H1 (cell line): ENCODE data around the gene A3GALT2. TPM values are rescaled to one million over a fixed set of nuclear protein-coding genes. Genes with fewer than 3 reads are reported as not detected.

Experiments
- CTCF ChIA-PET: fragments of 300-600 bp; sonication (Branson Sonifier 250); formaldehyde crosslinking; loops from one replicate; lab custom pipeline; 2021; ENCODE audit not compliant: partially characterized antibody; lab: Charles Lee
- POLR2A ChIA-PET: fragments of 300-600 bp; sonication (Branson Sonifier 250); formaldehyde crosslinking; loops from one replicate; lab custom pipeline; 2021; ENCODE audit warnings: inconsistent platforms; ENCODE audit not compliant: partially characterized antibody; lab: Charles Lee
- DNase-seq, 2 experiments: peaks; one replicate each; pipeline versions ENCODE4 v3.0.0 to v3.0.0-alpha.2; 2010 to 2022; ENCODE audit warnings: low spot score in 2 of 2, low read depth in 1 of 2, mixed read lengths in 1 of 2
- FAIRE-seq: peaks from 2 replicates; lab custom pipeline; 2011; peaks lifted over from hg19 to GRCh38; lab: Jason Lieb, UNC
- H2AFZ ChIP-seq: 2 replicates; pipeline ENCODE4 v1.8.1; 2012; ENCODE audit warnings: low read length, inconsistent platforms
- H2AK5ac ChIP-seq: 2 replicates; pipeline ENCODE4 v1.6.1; 2013; ENCODE audit warnings: low read depth, low read length
- H2BK120ac ChIP-seq: replicated peaks from 2 replicates; pipeline ENCODE3; 2013; ENCODE audit warnings: low read depth, low read length, inconsistent platforms
- H2BK12ac ChIP-seq: 2 replicates; pipeline ENCODE4 v1.6.1; 2013; ENCODE audit warnings: low read depth, low read length
- H2BK15ac ChIP-seq: 2 replicates; pipeline ENCODE4 v1.6.1; 2013; ENCODE audit warnings: low read length
- H2BK20ac ChIP-seq: 2 replicates; pipeline ENCODE4 v1.6.1; 2013; ENCODE audit warnings: low read length
- H2BK5ac ChIP-seq: 2 replicates; pipeline ENCODE4 v1.6.1; 2013; ENCODE audit warnings: low read depth, low read length
- H3K14ac ChIP-seq: 2 replicates; pipeline ENCODE4 v1.6.1; 2013; ENCODE audit warnings: inconsistent platforms; ENCODE audit not compliant: insufficient read length
- H3K18ac ChIP-seq: 2 replicates; pipeline ENCODE4 v1.6.1; 2013; ENCODE audit warnings: low read length; ENCODE audit errors: extremely low read depth
- H3K23ac ChIP-seq: 2 replicates; pipeline ENCODE4 v1.6.1; 2013; ENCODE audit warnings: inconsistent platforms; ENCODE audit not compliant: insufficient read length
- H3K23me2 ChIP-seq: 2 replicates; pipeline ENCODE4 v1.6.1; 2013; ENCODE audit warnings: low read depth, low read length
- H3K27ac ChIP-seq: 2 replicates; pipeline ENCODE4 v1.6.1; 2011; ENCODE audit warnings: low read depth, low read length, inconsistent platforms
- H3K27me3 ChIP-seq, 4 experiments: replicated peaks in 1 of 4; 1 replicate in 1 of 4; 2 replicates in 3 of 4; pipeline versions ENCODE4 v1.6.1 to v1.8.1; 2011 to 2013; ENCODE audit warnings: low read length in 3 of 4, mild to moderate bottlenecking in 3 of 4, inconsistent platforms in 2 of 4, mixed read lengths in 2 of 4, moderate library complexity in 1 of 4; ENCODE audit not compliant: control insufficient read depth in 3 of 4, insufficient read depth in 3 of 4; ENCODE audit errors: extremely low read depth in 1 of 4
- H3K36me3 ChIP-seq, 4 experiments: 2 replicates each; pipeline versions ENCODE4 v1.6.1 to v1.8.1; 2011 to 2013; ENCODE audit warnings: mild to moderate bottlenecking in 4 of 4, low read length in 3 of 4, moderate library complexity in 2 of 4, control low read depth in 1 of 4, inconsistent platforms in 1 of 4; ENCODE audit not compliant: insufficient read depth in 4 of 4, control insufficient read depth in 2 of 4
- H3K4ac ChIP-seq: replicated peaks from 2 replicates; pipeline ENCODE3; 2013; ENCODE audit warnings: low read length, low read depth, mixed read lengths, inconsistent platforms; ENCODE audit not compliant: insufficient read length
- H3K4me1 ChIP-seq, 4 experiments: replicated peaks in 1 of 4; 1 replicate in 1 of 4; 2 replicates in 3 of 4; pipeline versions ENCODE4 v1.6.1 to v1.8.1; 2011 to 2013; ENCODE audit warnings: low read length in 3 of 4, inconsistent platforms in 2 of 4, mixed read lengths in 1 of 4; ENCODE audit not compliant: insufficient read depth in 4 of 4, control insufficient read depth in 3 of 4
- H3K4me2 ChIP-seq, 2 experiments: 2 replicates each; pipeline versions ENCODE4 v1.6.1 to v1.8.1; 2011 to 2013; ENCODE audit warnings: low read depth in 2 of 2, low read length in 2 of 2, control low read depth in 1 of 2, inconsistent platforms in 1 of 2, mild to moderate bottlenecking in 1 of 2; ENCODE audit not compliant: insufficient read depth in 1 of 2
- H3K4me3 ChIP-seq, 4 experiments: fragments of 200-600, 300-600 bp in 1 of 4; sonication (generic), shearing (Covaris generic), sonication (Bioruptor Twin) in 1 of 4; 2 replicates each; pipeline versions ENCODE4 v1.5.1 to v1.8.1; 2011 to 2016; ENCODE audit warnings: low read length in 4 of 4, low read depth in 3 of 4, control low read depth in 2 of 4, inconsistent platforms in 2 of 4, mild to moderate bottlenecking in 2 of 4, mixed read lengths in 1 of 4, moderate library complexity in 1 of 4; ENCODE audit not compliant: insufficient read depth in 2 of 4; ENCODE audit errors: extremely low read depth in 1 of 4
- H3K56ac ChIP-seq: replicated peaks from 2 replicates; pipeline ENCODE3; 2013; ENCODE audit warnings: low read depth, mild to moderate bottlenecking, mixed read lengths, low read length, inconsistent platforms; ENCODE audit not compliant: insufficient read length
- H3K79me1 ChIP-seq: 2 replicates; pipeline ENCODE4 v1.6.1; 2013; ENCODE audit warnings: low read depth, low read length, control low read depth
- H3K79me2 ChIP-seq, 2 experiments: 2 replicates each; pipeline versions ENCODE4 v1.6.1 to v1.8.1; 2012 to 2013; ENCODE audit warnings: low read length in 2 of 2, mild to moderate bottlenecking in 2 of 2, inconsistent platforms in 1 of 2; ENCODE audit not compliant: insufficient read depth in 2 of 2, control insufficient read depth in 1 of 2
- H3K9ac ChIP-seq, 4 experiments: replicated peaks in 1 of 4; 1 replicate in 1 of 4; 2 replicates in 3 of 4; pipeline versions ENCODE4 v1.6.1 to v1.8.1; 2011 to 2013; ENCODE audit warnings: low read depth in 3 of 4, low read length in 3 of 4, control low read depth in 2 of 4, mild to moderate bottlenecking in 2 of 4, moderate library complexity in 2 of 4, inconsistent platforms in 1 of 4; ENCODE audit errors: extremely low read depth in 1 of 4
- H3K9me3 ChIP-seq, 2 experiments: 2 replicates each; pipeline versions ENCODE4 v1.6.1 to v1.8.1; 2012 to 2013; ENCODE audit warnings: mild to moderate bottlenecking in 2 of 2, moderate library complexity in 2 of 2, control low read depth in 1 of 2, inconsistent platforms in 1 of 2, low read depth in 1 of 2, low read length in 1 of 2, mixed read lengths in 1 of 2; ENCODE audit not compliant: insufficient read depth in 2 of 2
- H4K20me1 ChIP-seq, 2 experiments: replicated peaks in 1 of 2; 2 replicates each; pipeline versions ENCODE3 to v1.8.1; 2011 to 2013; ENCODE audit warnings: inconsistent platforms in 2 of 2, low read length in 2 of 2, mild to moderate bottlenecking in 1 of 2; ENCODE audit not compliant: insufficient read depth in 2 of 2, control insufficient read depth in 1 of 2
- H4K5ac ChIP-seq: 2 replicates; pipeline ENCODE4 v1.6.1; 2013; ENCODE audit warnings: low read length, low read depth, mixed read lengths, inconsistent platforms; ENCODE audit not compliant: insufficient read length
- H4K8ac ChIP-seq: 2 replicates; pipeline ENCODE4 v1.8.0; 2013; ENCODE audit warnings: mild to moderate bottlenecking, moderate library complexity, low read length, inconsistent platforms; ENCODE audit not compliant: insufficient read depth; ENCODE audit errors: extremely low read depth
- H4K91ac ChIP-seq: replicated peaks from 2 replicates; pipeline ENCODE3; 2013; ENCODE audit warnings: low read length, mixed read lengths, inconsistent platforms; ENCODE audit not compliant: insufficient read length
- BRCA1 ChIP-seq: IDR thresholded peaks from 2 replicates; pipeline ENCODE4 v1.6.1; 2012; ENCODE audit warnings: low read depth, low read length, improper control_type of control experiment
- KDM4A ChIP-seq: IDR thresholded peaks from one replicate; pipeline ENCODE4 v1.7.1; 2012; ENCODE audit warnings: low read depth, mild to moderate bottlenecking, moderate library complexity, low read length, inconsistent platforms; ENCODE audit not compliant: severe bottlenecking
- WGBS, 2 experiments: shearing (Covaris generic) in 1 of 2; methylation state at CpG; one replicate each; pipeline versions ENCODE4 v1.1.6 to v1.1.7; 2013 to 2015; ENCODE audit warnings: low lambda C conversion rate in 2 of 2, mixed read lengths in 2 of 2, inconsistent platforms in 1 of 2, low coverage in 1 of 2, missing lambda C conversion rate in 1 of 2; ENCODE audit not compliant: insufficient replicate concordance in 2 of 2, insufficient coverage in 1 of 2, insufficient read length in 1 of 2; ENCODE audit errors: extremely low coverage in 1 of 2, missing lambda C conversion rate in 1 of 2; 5-methylcytosine and 5-hydroxymethylcytosine counted together
- polyA plus RNA-seq, 7 experiments: library from polyadenylated mRNA; depleted of rRNA in 3 of 7; stranded (reverse) in 5 of 7; unstranded in 2 of 7; fragments of >200 nt in 5 of 7; fragments of 200-250 nt in 2 of 7; gene quantifications; 1 replicate in 5 of 7; 2 replicates in 1 of 7; 4 replicates in 1 of 7; pipeline versions ENCODE4 v1.2.1 to v1.2.3, GENCODE V29; 2011 to 2013; ENCODE audit warnings: missing spikeins in 2 of 7, mixed read lengths in 2 of 7
- total RNA-seq: library from RNA; stranded (reverse); fragmentation: NEBNext Ultra II Directional; extraction: Animal tissue kit (Norgen Biotek cat#: 25700); gene quantifications from 2 replicates; pipeline ENCODE4 v1.2.1, GENCODE V29; 2021

The A3GALT2 gene
- total and polyA plus RNA-seq, 2 of the 8 experiments (the other 6 are each of a cell fraction or from before 2014, with no cell fraction given), result not detected

DNA sequence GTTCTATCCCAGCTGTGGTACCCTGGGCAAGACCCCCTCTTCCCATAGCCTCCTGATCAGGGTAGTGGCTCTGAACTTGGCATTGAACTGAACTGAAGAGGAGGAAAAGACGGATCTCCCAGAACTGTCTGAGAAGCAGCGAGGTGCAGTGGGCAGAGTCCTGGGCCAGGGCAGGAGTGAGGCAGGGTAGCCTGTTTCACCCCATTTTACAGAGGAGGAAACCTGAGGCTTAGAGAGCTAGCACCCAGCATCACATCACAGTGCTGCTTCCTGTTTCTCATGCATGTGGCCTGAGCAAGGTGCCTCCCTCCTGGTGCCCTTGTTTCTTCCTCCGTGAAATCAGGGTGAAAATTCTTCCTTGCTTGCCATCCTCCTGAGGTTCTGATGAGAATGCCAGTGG lies 47.5 kb downstream of the A3GALT2 start:
- CTCF ChIA-PET, result interaction anchor here (1.4 to 1.8 kb wide), 2 partner anchors 9 to 22 kb away, joined by 4 to 6 read pairs; no protein-coding TSS in a partner anchor
- H3K79me1 ChIP-seq, result peaks cover 10% of the 10 kb centered on the region
- peaks cover 0 to 5% (median 2%) of the 10 kb centered on the region in 4 experiments; a peak in 2 of 8 replicates for H3K36me3 ChIP-seq
- H4K20me1 ChIP-seq, result peaks cover 2 to 26% of the 10 kb centered on the region in 2 experiments
- peak overlapping the region; percentile 32; the same call in 1 of the 2 replicates for H3K18ac ChIP-seq
- H3K4ac ChIP-seq, result no peak overlapping the region
- FAIRE-seq (no peak), DNase-seq (no peak)
- H2BK5ac ChIP-seq, result no peak overlapping the region
- H3K9me3 ChIP-seq, result no peaks in the 10 kb centered on the region
- no peak overlapping the region for H2BK12ac ChIP-seq
- no peak overlapping the region for H3K23ac ChIP-seq
- H3K4me1 ChIP-seq, result peaks cover 0 to 13% (median 3%) of the 10 kb centered on the region in 4 experiments; a peak in 5 of 7 replicates
- no peak overlapping the region for H3K4me2 ChIP-seq
- H3K79me2 ChIP-seq, result 0 out of 4 replicates have a peak, but pooled peaks cover 0 to 8% of the 10 kb centered on the region in 2 experiments
- WGBS, 2 experiments, result 88% methylated on average over 3 of the region's 3 CpGs; no CpG with 5 or more reads in 1 of the 2 experiments
- H4K5ac ChIP-seq, result no peak overlapping the region
- H3K56ac ChIP-seq, result no peak overlapping the region
- no peak for TF ChIP-seq KDM4A
- TF ChIP-seq BRCA1, result no peak
- TF ChIP-seq, all 59 proteins: peak for 0
- no peak overlapping the region for H2BK120ac ChIP-seq
- POLR2A ChIA-PET, result interaction anchor here (1.8 to 2.4 kb wide), 2 partner anchors 9 to 18 kb away, joined by 5 to 6 read pairs; no protein-coding TSS in a partner anchor
- H4K91ac ChIP-seq, result no peak overlapping the region
- H2BK20ac ChIP-seq, result no peak overlapping the region
- H2AK5ac ChIP-seq, result no peak overlapping the region
- no peak overlapping the region for H3K27ac ChIP-seq
- H2AFZ ChIP-seq, result no peak overlapping the region
- no peaks in the 10 kb centered on the region for H3K27me3 ChIP-seq
- no peak overlapping the region for H3K9ac ChIP-seq
- H3K23me2 ChIP-seq, result no peaks in the 10 kb centered on the region
- H3K14ac ChIP-seq, result no peak overlapping the region
- H2BK15ac ChIP-seq, result no peak overlapping the region
- no peak overlapping the region for H3K4me3 ChIP-seq
- H4K8ac ChIP-seq, result no peak overlapping the region; the same call in 1 of the 2 replicates
